Spleen (tissue), 7 donors: ENCODE results near the gene DLG2.

ENCODE experiments used
- CTCF ChIP-seq, 11 experiments: fragments of 200-600 bp in 7 of 11; fragments of 450-650 bp in 4 of 11; sonication (generic) in 4 of 11; IDR thresholded peaks in 8 of 11; conservative IDR thresholded peaks in 3 of 11; 1 replicate in 7 of 11; 2 replicates in 4 of 11; pipeline versions ENCODE4 v1.4.0 to v1.8.0; 2016 to 2021; ENCODE audit warnings: antibody characterized with exemption in 11 of 11, inconsistent platforms in 4 of 11, mild to moderate bottlenecking in 1 of 11
- POLR2A ChIP-seq, 3 donors: fragments of 450-650 bp; IDR thresholded peaks; one replicate each; pipeline ENCODE4 v1.5.1; 2017; ENCODE audit warnings: antibody characterized with exemption in 3 of 3, mild to moderate bottlenecking in 1 of 3
- POLR2AphosphoS5 ChIP-seq, 3 donors: sonication (generic); formaldehyde crosslinking; IDR thresholded peaks; one replicate each; pipeline ENCODE4 v1.5.1; 2017; ENCODE audit warnings: antibody characterized with exemption in 3 of 3
- donor health status: DM: no; HTN: no; CAD: no; lungs with moderate emphysema.
- donor health status: DM: no; HTN: no; CAD: no.
- donor health status: DM: no; HTN: no; CAD: no.

- TF ChIP-seq POLR2A (IDR thresholded peaks at IDR 0.05) (no peak), CTCF (IDR thresholded peaks at IDR 0.05 in 8 of 11, conservative IDR thresholded peaks at IDR 0.05 in 3 of 11) (no peak), POLR2AphosphoS5 (IDR thresholded peaks at IDR 0.05) (no peak)
Measured at GRCh38 chr11:84914511-84914910, 712.6 kb downstream of the DLG2 start.
